ENCODE data around the gene PRKCE. TPM values are rescaled to one million over a fixed set of nuclear protein-coding genes. Genes with fewer than 3 reads are reported as not detected.

The PRKCE gene
- total RNA-seq, 3 donors from 2014 or later (not counting 1 experiment from before 2014, with no cell fraction given): 35.2 to 42.1 (median 38.6) TPM

DNA sequence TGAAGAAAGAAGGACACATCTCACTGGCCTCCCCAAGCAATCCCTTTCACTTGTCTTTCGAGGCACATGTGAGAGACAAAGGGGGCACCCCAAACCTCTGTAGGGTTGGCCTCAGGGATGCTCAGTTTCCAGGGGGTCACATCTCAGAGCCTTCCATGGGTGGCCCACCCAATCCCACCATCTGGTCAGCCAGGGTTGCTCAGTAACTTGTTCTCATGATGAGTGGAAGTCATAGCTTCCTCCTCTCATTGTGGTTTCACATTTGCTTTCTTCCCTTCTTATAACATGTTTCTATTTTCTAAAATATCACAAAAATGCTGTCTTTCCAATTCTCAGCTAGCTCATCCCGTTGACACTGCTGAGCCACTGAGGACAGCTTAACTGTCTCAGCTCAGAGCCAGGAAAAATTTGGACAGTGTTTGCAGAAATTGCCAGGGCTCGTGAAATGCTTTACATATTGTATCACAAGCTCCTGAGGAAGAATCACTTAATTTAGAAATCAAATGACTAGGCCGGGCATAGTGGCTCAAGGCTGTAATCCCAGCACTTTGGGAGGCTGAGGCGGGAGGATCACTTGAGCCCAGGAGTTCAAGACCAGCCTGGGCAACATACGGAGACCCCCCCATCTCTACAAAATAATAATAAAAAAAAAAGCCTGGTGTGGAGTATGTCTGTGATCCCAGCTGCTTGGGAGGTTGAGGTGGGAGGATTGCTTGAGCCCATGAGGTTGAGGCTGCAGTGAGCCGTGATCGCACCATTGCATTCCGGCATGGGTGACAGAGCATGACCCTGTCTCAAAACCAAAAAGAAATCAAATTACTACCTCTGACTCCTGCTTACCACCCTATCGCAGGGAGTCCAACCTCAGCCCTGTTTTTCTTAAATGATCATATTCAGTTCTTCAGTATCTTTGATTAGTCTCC, 129.3 kb downstream of the PRKCE start:
- H3K4me1 ChIP-seq (ENCODE audit: control insufficient read depth, insufficient read depth, low read length): peaks cover 5% of the 10 kb centered on the region
- DNase-seq (no peak), ATAC-seq (no peak)
- TF ChIP-seq CTCF (IDR thresholded peaks at IDR 0.05): no peak
- no peak overlapping the region for H3K27ac ChIP-seq (ENCODE audit: low read length)
- Mint-ChIP-seq H3K27ac (no peak overlapping the region), H3K27me3 (ENCODE audit: low read depth in 2 of 2) (no peaks in the 10 kb centered on the region), H3K4me1 (peaks cover 13 to 20% of the 10 kb centered on the region in 2 donors), H3K4me3 (no peak overlapping the region), H3K36me3 (no peaks in the 10 kb centered on the region), H3K9me3 (no peaks in the 10 kb centered on the region)
- no peaks in the 10 kb centered on the region for H3K36me3 ChIP-seq (ENCODE audit: control insufficient read depth, insufficient read depth, low read length)
- intact Hi-C loops (cut with micrococcal nuclease): no loop called here
- H3K4me3 ChIP-seq (ENCODE audit: low read length): no peak overlapping the region
- H3K9me3 ChIP-seq (ENCODE audit: control insufficient read depth, insufficient read depth, low read length): no peaks in the 10 kb centered on the region
- WGBS (ENCODE audit: insufficient coverage): 65% methylated on average over 8 of the region's 10 CpGs
- no peaks in the 10 kb centered on the region for H3K27me3 ChIP-seq (ENCODE audit: control insufficient read depth, insufficient read depth, low read length)

GRCh38 chr2:45781464-45781811, 130.0 kb downstream of the PRKCE start:
- H3K27ac Mint-ChIP-seq: no peak overlapping the region
- peaks cover 5% of the 10 kb centered on the region for H3K4me1 ChIP-seq (ENCODE audit: control insufficient read depth, insufficient read depth, low read length)
- no peaks in the 10 kb centered on the region for H3K27me3 Mint-ChIP-seq (ENCODE audit: low read depth in 2 of 2)
- no peaks in the 10 kb centered on the region for H3K9me3 ChIP-seq (ENCODE audit: control insufficient read depth, insufficient read depth, low read length)
- WGBS (ENCODE audit: insufficient coverage): 63% methylated on average over 5 of the region's 5 CpGs
- H3K4me3 ChIP-seq (ENCODE audit: low read length): no peak overlapping the region
- no peaks in the 10 kb centered on the region for H3K9me3 Mint-ChIP-seq
- TF ChIP-seq CTCF (IDR thresholded peaks at IDR 0.05): no peak
- no peaks in the 10 kb centered on the region for H3K27me3 ChIP-seq (ENCODE audit: control insufficient read depth, insufficient read depth, low read length)
- H3K36me3 Mint-ChIP-seq: no peaks in the 10 kb centered on the region
- H3K36me3 ChIP-seq (ENCODE audit: control insufficient read depth, insufficient read depth, low read length): no peaks in the 10 kb centered on the region
- H3K4me1 Mint-ChIP-seq: peaks cover 13 to 20% of the 10 kb centered on the region in 2 donors
- no peak for ATAC-seq
- DNase-seq: no peak
- intact Hi-C loops (cut with micrococcal nuclease): no loop called here
- H3K4me3 Mint-ChIP-seq: no peak overlapping the region
- no peak overlapping the region for H3K27ac ChIP-seq (ENCODE audit: low read length)

DNA sequence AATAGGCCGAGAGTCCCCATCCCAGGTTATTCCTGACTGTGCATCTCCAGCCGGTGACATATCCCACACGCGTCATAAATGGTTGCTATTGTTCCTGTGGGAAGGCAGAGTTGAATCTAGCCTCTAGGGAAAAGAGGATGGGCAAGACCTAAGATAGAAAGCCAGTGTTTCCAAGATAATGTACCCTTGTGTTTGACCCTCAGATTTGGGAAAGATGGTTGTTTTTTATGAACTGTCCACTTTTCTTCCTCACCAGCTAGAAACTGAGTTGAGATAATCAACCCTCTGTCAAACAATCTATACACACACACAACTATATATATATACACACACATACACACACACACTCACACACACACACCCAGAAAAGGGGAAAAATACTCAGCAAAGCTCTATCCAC, 131.0 kb downstream of the PRKCE start:
- intact Hi-C loops (cut with micrococcal nuclease): no loop called here
- WGBS (ENCODE audit: insufficient coverage): 95% methylated on average over 4 of the region's 4 CpGs
- ATAC-seq: no peak
- Histone ChIP-seq H3K27ac (ENCODE audit: low read length) (no peak overlapping the region), H3K9me3 (ENCODE audit: control insufficient read depth, insufficient read depth, low read length) (no peaks in the 10 kb centered on the region), H3K27me3 (ENCODE audit: control insufficient read depth, insufficient read depth, low read length) (no peaks in the 10 kb centered on the region), H3K36me3 (ENCODE audit: control insufficient read depth, insufficient read depth, low read length) (no peaks in the 10 kb centered on the region), H3K4me3 (ENCODE audit: low read length) (no peak overlapping the region), H3K4me1 (ENCODE audit: control insufficient read depth, insufficient read depth, low read length) (peaks cover 5% of the 10 kb centered on the region)
- H3K36me3 Mint-ChIP-seq: no peaks in the 10 kb centered on the region
- no peak overlapping the region for H3K27ac Mint-ChIP-seq
- no peaks in the 10 kb centered on the region for H3K27me3 Mint-ChIP-seq (ENCODE audit: low read depth in 2 of 2)
- no peak overlapping the region for H3K4me3 Mint-ChIP-seq
- H3K9me3 Mint-ChIP-seq: no peaks in the 10 kb centered on the region
- peaks cover 17 to 20% of the 10 kb centered on the region in 2 donors for H3K4me1 Mint-ChIP-seq
- TF ChIP-seq CTCF (IDR thresholded peaks at IDR 0.05): no peak
- no peak for DNase-seq
